Fibroblast of the aortic adventitia (primary cell): ENCODE results near the gene DPH7. TPM values are rescaled to one million over a fixed set of nuclear protein-coding genes. Genes with fewer than 3 reads are reported as not detected.
"Not testable (repeated sequence)": the region's sequence is repeated elsewhere in the genome, so short reads cannot be mapped to it uniquely, and the experiment has no call there.

Experiments used
- DNase-seq: peaks from one replicate; pipeline ENCODE4 v3.0.0-alpha.2; 2010; ENCODE audit warnings: low read depth
- H3K4me3 ChIP-seq: 2 replicates; pipeline ENCODE4 v1.5.1; 2011; ENCODE audit warnings: low read depth, mild to moderate bottlenecking, control low read depth, low read length, moderate library complexity
- total RNA-seq: library from RNA; depleted of rRNA; stranded (reverse); fragments of >200 nt; gene quantifications from 2 replicates; pipeline ENCODE4 v1.2.3, GENCODE V29; 2012; ENCODE audit warnings: low replicate concordance
- TF ChIP-seq, protein P1 (sequence below): IDR thresholded peaks from 2 replicates; pipeline ENCODE4 v1.5.1; 2011; ENCODE audit warnings: mild to moderate bottlenecking, low read length, control low read depth, inconsistent platforms; ENCODE audit not compliant: insufficient read depth

Gene DPH7
- total RNA-seq, result 16.1 and 20.2 TPM in 2 replicates

- TF ChIP-seq, protein P1, sequence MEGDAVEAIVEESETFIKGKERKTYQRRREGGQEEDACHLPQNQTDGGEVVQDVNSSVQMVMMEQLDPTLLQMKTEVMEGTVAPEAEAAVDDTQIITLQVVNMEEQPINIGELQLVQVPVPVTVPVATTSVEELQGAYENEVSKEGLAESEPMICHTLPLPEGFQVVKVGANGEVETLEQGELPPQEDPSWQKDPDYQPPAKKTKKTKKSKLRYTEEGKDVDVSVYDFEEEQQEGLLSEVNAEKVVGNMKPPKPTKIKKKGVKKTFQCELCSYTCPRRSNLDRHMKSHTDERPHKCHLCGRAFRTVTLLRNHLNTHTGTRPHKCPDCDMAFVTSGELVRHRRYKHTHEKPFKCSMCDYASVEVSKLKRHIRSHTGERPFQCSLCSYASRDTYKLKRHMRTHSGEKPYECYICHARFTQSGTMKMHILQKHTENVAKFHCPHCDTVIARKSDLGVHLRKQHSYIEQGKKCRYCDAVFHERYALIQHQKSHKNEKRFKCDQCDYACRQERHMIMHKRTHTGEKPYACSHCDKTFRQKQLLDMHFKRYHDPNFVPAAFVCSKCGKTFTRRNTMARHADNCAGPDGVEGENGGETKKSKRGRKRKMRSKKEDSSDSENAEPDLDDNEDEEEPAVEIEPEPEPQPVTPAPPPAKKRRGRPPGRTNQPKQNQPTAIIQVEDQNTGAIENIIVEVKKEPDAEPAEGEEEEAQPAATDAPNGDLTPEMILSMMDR, result peak; percentile 83
- peak; percentile 84 for DNase-seq
- peak within 1 kb of the TSS; percentile 89 for H3K4me3 ChIP-seq
These were observed at the start of gene DPH7 for GRCh38 chr9:137578518-137579258. DPH7 (minus strand) TSS chr9:137578925; CDS start chr9:137578777, 148 bp downstream.

DNA sequence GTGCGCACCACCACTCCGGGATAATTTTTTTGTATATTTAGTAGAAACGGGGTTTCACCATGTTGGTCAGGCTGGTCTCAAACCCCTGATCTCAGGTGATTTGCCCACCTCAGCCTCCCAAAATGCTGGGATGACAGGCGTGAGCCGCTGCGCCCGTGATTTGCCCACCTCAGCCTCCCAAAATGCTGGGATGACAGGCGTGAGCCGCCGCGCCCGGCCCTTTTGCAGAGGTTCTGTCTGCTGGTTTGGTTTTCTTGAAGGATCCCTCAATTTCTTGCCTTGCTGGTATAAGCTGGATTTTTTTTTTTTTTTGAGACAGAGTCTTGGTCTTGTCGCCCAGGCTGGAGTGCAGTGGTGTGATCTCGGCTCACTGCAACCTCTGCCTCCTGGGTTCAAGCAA is 48.7 kb upstream of the DPH7 start:
- H3K4me3 ChIP-seq, DNase-seq: not testable (repeated sequence)

DNA sequence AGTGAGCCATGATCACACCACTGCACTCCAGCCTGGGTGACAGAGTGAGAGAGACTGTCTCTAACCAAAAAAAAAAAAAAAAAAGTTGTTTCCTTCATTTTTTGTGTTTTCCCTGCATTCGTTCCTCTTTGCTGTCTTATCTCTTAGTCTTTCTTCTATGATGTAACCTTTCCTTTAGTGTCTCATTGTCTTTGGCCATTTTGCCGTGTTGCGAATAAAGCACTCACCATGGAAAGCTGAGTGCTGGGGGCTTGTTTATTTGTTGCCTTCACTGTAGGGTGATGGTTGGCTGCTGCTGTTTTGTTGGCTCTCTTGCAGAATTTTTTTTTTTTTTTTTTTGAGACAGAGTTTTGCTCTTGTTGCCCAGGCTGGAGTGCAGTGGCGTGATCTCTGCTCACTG is 47.7 kb upstream of the DPH7 start:
- TF ChIP-seq, protein P1, result no peak
- no peak overlapping the region for H3K4me3 ChIP-seq
- no peak for DNase-seq

DNA sequence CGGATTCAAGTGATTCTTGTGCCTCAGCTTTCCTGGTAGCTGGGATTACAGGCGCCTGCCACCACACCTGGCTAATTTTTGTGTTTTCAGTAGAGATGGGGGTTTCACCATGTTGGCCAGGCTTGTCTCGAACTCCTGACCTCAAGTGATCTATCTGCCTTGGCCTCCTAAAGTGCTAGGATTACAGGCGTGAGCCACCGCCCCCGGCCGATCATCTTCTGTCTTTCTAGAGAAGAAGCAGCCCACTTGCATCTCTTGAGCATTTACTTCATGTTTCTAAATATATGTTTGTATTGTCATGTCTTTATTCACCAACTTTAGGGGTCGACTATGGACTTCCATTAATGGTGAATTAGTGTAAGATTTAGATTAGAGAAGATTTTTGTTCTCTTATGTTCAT is 43.5 kb upstream of the DPH7 start:
- not testable (repeated sequence) for H3K4me3 ChIP-seq, DNase-seq

DNA sequence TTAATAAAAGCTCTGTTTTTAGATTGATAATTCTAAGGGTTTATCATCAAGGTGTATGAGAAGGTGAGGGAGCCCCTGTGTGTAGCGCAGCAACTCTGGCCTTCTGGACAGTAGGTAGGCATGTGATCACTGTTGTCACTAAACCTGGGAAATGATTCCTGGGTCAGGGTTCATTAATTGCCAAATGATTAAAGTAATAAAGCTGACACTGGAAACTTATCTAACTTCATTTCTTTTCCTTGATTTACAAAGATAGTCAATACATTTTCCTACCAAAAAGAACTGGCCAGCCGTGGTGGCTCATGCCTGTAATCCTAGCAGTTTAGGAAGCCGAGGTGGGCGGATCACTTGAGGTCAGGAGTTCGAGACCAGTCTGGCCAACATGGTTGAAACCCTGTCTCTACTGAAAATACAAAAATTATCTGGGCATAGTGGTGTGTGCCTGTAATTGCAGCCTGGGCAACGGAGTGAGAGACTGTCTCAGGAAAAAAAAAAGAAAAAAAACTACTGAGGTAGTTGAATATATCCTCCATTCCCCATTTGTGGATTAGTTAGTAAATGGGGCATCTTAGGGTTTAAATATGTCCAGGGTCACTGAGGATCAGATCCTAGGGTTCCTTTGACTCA is 42.5 kb upstream of the DPH7 start:
- DNase-seq, result no peak
- TF ChIP-seq, protein P1, result peak; percentile 56

DNA sequence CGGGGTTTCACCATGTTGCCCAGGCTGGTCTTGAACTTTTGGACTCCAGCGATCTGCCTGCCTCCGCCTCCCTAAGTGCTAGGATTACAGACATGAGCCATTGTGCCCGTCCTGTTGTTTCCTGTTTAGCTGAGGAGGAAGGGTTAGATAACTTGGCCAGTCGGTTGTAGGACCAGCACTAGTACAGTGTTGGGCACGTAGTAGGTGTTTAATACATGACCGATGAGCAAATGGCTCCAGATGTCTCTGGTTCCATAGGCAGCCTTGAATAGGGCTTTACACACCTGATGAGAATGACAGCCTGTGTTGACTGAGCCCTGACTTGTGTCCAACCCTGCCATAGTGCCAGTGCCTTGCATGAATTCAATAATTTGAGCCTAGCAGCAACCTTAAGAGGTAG is 41.9 kb upstream of the DPH7 start:
- H3K4me3 ChIP-seq, result peak overlapping the region; percentile 80
- no peak for DNase-seq
- TF ChIP-seq, protein P1, result no peak

More for the DNA sequence above, 42.5 kb upstream of the DPH7 start:
- no peak overlapping the region for H3K4me3 ChIP-seq

DNA sequence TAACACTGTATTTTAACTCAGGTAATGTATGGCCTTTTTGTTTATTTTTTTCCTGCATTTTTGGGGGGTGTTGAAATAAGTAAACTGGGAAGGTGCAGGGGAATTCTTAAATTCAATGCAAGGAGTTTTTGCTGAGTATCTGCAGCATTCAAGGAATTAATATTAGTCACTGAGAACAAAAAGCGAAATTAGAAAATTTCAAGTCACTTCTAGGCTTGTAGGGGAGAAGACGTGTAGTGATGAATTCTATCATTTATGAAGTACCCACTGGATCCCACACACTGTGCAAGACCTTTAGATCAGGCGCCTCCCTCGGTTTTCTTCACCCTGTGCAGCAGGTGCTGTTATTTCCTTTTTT is 41.3 kb upstream of the DPH7 start:
- no peak for DNase-seq
- TF ChIP-seq, protein P1, result no peak
- H3K4me3 ChIP-seq, result peak overlapping the region; percentile 80
